Activated T-cell treated with anti-CD3 and anti-CD28 coated beads for 24 hours (primary cell): ENCODE measurements around the gene NAMPT.
"Not testable (repeated sequence)": the region's sequence is repeated elsewhere in the genome, so short reads cannot be mapped to it uniquely, and the experiment has no call there.

ENCODE experiments used
- DNase-seq: peaks from one replicate; pipeline ENCODE4 v3.0.0-alpha.2; 2020; ENCODE audit warnings: low read depth

NAMPT gene

GRCh38 chr7:106284714-106285050 is at the start of gene NAMPT:
TSS of gene NAMPT (minus strand) at chr7:106284983. CDS start at chr7:106284884, 99 bp downstream.
- no peak for DNase-seq

- DNase-seq = no peak
Measured at GRCh38 chr7:106332201-106332600, 47.4 kb upstream of the NAMPT start.

GRCh38 chr7:106331441-106332175 is 46.8 kb upstream of the NAMPT start:
- DNase-seq = no peak

DNA sequence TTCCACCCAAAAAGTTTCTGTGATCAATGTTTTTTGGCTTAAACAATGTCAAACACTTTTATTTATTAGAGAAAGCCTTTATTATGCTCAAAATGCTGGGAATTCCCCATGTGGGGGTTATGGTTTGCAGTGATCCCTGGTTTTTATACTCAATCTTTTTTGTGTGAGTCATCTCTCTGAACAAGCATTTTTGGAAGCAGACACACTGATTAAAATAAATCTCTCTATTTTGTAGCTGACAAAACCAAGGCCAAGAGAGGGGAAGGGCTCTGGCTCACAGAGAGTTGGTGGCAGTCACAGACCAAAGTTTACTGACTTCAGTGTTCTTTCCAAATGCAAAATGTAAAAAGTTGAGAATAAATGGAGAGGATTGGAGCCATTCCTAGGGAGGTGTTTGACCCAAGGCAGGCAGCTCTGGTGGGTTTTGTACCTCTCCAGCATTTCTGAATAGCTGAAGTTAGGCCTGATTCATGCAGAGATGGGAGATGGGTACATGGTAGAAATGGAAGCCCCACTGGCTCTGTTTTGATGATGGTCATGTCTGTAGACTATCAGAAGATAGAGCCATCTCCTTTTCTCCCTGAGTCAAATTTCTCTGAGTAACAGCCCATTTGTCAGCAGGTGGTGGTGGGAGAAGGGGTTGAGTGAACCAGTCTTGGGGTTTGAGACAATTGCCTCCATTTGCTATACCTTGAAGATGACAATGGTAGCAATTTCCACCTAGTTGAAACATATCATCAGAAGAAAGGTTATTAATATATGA is 45.4 kb upstream of the NAMPT start:
- no peak for DNase-seq

GRCh38 chr7:106329408-106329807 is 44.6 kb upstream of the NAMPT start:
- DNase-seq = no peak

- no peak for DNase-seq
Measured at GRCh38 chr7:106327538-106328481, 43.0 kb upstream of the NAMPT start.

- no peak for DNase-seq
Measured at GRCh38 chr7:106326594-106327537, 42.1 kb upstream of the NAMPT start.

GRCh38 chr7:106324509-106324908 is 39.7 kb upstream of the NAMPT start:
- not testable (repeated sequence) for DNase-seq

GRCh38 chr7:106320254-106320770 is 35.5 kb upstream of the NAMPT start:
- not testable (repeated sequence) for DNase-seq

- DNase-seq = no peak
Measured at GRCh38 chr7:106318482-106318881, 33.7 kb upstream of the NAMPT start.

DNA sequence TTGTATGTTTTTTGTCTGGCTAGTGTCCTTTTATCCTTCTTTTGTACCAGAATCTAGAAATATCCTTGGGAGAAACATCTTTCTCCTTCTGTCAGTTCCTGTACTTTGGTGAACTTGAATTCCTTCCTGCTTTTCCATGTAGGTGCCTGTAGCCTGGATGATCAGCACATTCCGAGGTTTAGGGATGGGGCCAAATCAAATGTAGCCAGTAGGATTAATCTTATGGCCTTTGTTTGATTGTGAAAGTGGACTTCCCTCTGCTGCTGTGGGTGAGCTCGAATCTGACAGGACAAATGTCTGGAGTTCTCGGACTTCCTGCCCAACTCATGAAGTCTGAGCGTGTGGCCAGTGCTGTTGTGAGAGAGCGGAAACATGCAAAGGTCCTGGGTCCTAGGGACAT is 33.2 kb upstream of the NAMPT start:
- no peak for DNase-seq

GRCh38 chr7:106316947-106317346 is 32.2 kb upstream of the NAMPT start:
- no peak for DNase-seq

DNA sequence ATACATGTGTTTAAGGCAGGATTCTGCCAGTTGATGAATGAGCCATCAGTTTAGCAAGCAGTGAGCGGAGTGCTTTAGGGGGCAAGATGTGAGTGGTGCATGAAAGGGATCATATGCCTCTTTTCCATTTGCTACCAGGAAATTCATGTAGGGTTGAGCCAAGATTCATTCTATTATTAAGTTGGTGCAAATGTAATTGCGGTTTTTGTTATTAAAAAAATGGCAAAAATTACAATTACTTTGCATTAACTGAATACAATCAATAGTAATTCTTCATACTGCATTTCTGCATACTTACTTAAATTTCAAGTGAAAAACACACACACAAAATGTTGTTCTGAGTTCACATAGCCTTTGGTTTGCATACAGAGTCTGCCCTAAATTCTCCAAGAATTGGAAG is 30.1 kb upstream of the NAMPT start:
- no peak for DNase-seq

DNA sequence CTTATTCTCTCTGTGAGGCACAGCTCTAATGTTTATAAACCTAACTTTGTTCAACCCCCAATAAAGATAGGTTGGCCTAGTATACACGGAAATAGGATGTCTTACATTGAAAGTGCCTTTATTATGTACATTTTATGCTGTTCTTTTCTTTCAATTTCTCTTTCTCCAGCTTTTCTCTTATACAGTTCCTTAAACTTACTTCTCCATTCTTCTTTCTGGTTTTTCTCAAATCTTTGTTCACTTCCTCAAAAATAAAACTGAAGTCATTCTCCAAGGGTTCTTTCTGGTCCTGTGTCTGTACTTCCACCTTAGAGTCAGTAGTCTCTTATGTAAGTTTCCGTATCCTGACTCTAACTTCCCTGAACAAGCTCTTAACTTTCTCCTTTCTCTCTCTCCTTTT is 29.2 kb upstream of the NAMPT start:
- DNase-seq = no peak

DNA sequence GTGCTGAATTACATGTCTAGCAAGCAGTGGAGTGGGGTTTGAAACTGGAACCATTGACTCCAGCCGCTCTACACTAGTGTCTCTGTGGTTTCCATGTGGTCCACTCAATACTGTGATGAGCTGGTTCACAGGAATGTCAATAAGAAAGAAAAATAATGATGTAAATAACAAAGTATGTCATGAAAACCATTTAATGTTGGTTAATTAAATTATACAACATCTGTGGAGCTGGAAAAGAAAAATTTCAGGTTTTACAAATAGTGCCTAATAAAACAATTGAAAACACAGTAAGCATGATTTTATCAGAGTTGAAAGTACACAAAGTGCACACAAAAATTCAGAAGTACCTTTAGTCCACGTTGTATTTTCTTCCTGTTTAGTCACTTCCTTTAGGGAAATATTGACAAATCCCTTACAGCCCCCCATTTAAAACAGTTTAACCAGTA is 28.7 kb upstream of the NAMPT start:
- DNase-seq = no peak

DNA sequence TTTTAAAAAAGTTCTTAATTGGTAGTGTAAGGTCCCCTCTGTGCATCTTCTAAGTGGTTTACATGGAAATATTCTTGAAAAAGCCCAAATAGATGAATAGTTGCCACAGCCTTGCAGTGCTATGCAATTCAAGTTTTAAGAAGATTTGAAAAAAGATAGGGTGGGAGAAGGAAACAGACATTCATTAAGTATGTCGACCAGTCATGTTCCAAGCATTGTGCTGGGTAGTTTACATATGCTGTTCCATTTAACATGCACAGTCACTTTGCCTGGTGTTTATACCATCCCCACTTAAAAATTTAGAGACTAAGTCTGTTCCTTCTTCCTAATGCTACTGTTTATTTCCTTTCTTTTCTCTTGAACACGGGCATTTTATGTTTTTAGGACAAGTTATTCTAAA is 28.1 kb upstream of the NAMPT start:
- no peak for DNase-seq

GRCh38 chr7:106312099-106312871 is 27.5 kb upstream of the NAMPT start:
- no peak for DNase-seq

GRCh38 chr7:106309362-106309761 is 24.6 kb upstream of the NAMPT start:
- no peak for DNase-seq

DNA sequence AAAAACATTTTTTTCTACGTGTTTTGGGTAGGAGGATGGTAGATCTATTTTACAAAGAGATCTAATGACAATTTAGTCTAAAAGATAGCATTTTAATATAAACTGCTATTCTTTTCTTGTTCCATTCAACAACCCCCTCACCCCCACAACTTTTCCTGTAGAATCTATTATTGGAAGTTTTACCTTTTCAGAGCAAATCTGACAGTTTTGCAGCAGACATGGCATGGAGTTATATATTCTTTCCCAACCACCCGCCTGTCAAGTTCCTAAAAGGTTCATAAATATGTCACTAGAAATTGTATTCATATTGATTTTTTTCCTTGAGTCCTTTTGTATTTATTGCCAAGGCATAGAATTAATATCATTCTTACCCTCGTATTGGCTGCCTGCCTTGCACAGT is 21.5 kb upstream of the NAMPT start:
- no peak for DNase-seq

- no peak for DNase-seq
Measured at GRCh38 chr7:106305732-106306131, 20.9 kb upstream of the NAMPT start.
